Tibial nerve (tissue), 4 donors: ENCODE measurements around the gene MICU1. TPM values are rescaled to one million over a fixed set of nuclear protein-coding genes. Genes with fewer than 3 reads are reported as not detected.

Source experiments
- DNase-seq, 2 donors: peaks; one replicate each; pipeline ENCODE4 v3.0.0-alpha.2; 2019; ENCODE audit warnings: low spot score in 2 of 2
- H3K27ac ChIP-seq, 4 donors: fragments of 200-600 bp; sonication (generic) in 3 of 4; one replicate each; pipeline ENCODE4 v1.5.1; 2017 to 2019; ENCODE audit warnings: mild to moderate bottlenecking in 1 of 4
- H3K27me3 ChIP-seq, 2 donors: fragments of 200-600 bp; sonication (generic) in 1 of 2; one replicate each; pipeline versions ENCODE4 v1.5.1 to v1.6.0; 2017 to 2019
- H3K36me3 ChIP-seq, 3 donors: fragments of 200-600 bp; sonication (generic); one replicate each; pipeline ENCODE4 v1.5.1; 2018 to 2019
- H3K4me1 ChIP-seq, 4 donors: fragments of 200-600 bp; sonication (generic) in 3 of 4; one replicate each; pipeline ENCODE4 v1.5.1; 2017 to 2019
- H3K4me3 ChIP-seq, 4 donors: fragments of 200-600 bp; sonication (generic) in 3 of 4; one replicate each; pipeline ENCODE4 v1.5.1; 2017 to 2019; ENCODE audit warnings: mild to moderate bottlenecking in 1 of 4, moderate library complexity in 1 of 4
- H3K9me3 ChIP-seq, 4 donors: fragments of 200-600 bp; sonication (generic) in 3 of 4; one replicate each; pipeline ENCODE4 v1.5.1; 2017 to 2019
- CTCF ChIP-seq, 5 experiments: fragments of 200-600 bp in 3 of 5; fragments of 450-650 bp in 2 of 5; sonication (generic) in 3 of 5; IDR thresholded peaks; one replicate each; pipeline ENCODE4 v1.5.1; 2016 to 2019; ENCODE audit warnings: antibody characterized with exemption in 5 of 5, mild to moderate bottlenecking in 3 of 5, moderate library complexity in 2 of 5
- EP300 ChIP-seq, 2 donors: sonication (generic); formaldehyde crosslinking; IDR thresholded peaks; one replicate each; pipeline ENCODE4 v1.6.1; 2017; ENCODE audit warnings: antibody characterized with exemption in 2 of 2, mild to moderate bottlenecking in 1 of 2
- POLR2A ChIP-seq, 2 donors: fragments of 450-650 bp; IDR thresholded peaks; one replicate each; pipeline ENCODE4 v1.6.1; 2017; ENCODE audit warnings: antibody characterized with exemption in 2 of 2, mild to moderate bottlenecking in 2 of 2, moderate library complexity in 2 of 2
- WGBS, 2 donors: methylation state at CpG; one replicate each; pipeline ENCODE4 v1.1.5; 2018; 5-methylcytosine and 5-hydroxymethylcytosine counted together
- small RNA-seq: library from RNA; depleted of rRNA; stranded (forward); fragments of <200 nt; gene quantifications from one replicate; pipeline ENCODE3, GENCODE V24; 2016
- total RNA-seq, 4 donors: library from RNA; depleted of rRNA; stranded (reverse); fragments of >200 nt; gene quantifications; one replicate each; pipeline ENCODE4 v1.1.0, GENCODE V29; 2016

MICU1 gene
- total RNA-seq, 4 donors from 2014 or later, result 19.4 to 46.5 (median 35.8) TPM

GRCh38 chr10:72318418-72319262 is 307.2 kb downstream of the MICU1 start:
- 52 to 63% methylated on average over 10 of the region's 10 CpGs for WGBS, 2 donors
- Histone ChIP-seq H3K27ac (peak overlapping the region; percentile 77 to 91 (median 90)), H3K27me3 (no peaks in the 10 kb centered on the region), H3K4me3 (peak overlapping the region in 2 of 4 donors; percentile 54 to 55), H3K9me3 (no peaks in the 10 kb centered on the region), H3K4me1 (peaks cover 0 to 88% (median 49%) of the 10 kb centered on the region in 4 donors), H3K36me3 (no peaks in the 10 kb centered on the region)
- no peak for DNase-seq
- no peak for TF ChIP-seq EP300 (IDR thresholded peaks at IDR 0.05)
- TF ChIP-seq POLR2A (IDR thresholded peaks at IDR 0.05), result no peak
- TF ChIP-seq CTCF (IDR thresholded peaks at IDR 0.05), result no peak

Small RNA genes within 50 kb of the gene (small RNA-seq; reads per million reads assigned to genes)
- not detected for gene AL513185.2
- not detected for gene HMGN2P34
- not detected for gene RF00019
- not detected for gene RN7SL840P
- gene RNU6-805P, result not detected

Other genes with a start within 250 kb of the MICU1 start
- gene MCU, start 66.1 kb upstream of the MICU1 start, total RNA-seq, result 10 to 100 TPM in 3 of 4 donors, 1 to 10 TPM in 1; 6.7 to 16.4 (median 14.2) TPM